PC-3 (cell line): ENCODE measurements around the gene YIF1A.
"Not testable (repeated sequence)": the region's sequence is repeated elsewhere in the genome, so short reads cannot be mapped to it uniquely, and the experiment has no call there.

Source experiments
- CTCF ChIP-seq: fragments of 300-600 bp; sonication (generic); conservative IDR thresholded peaks from 2 replicates; pipeline ENCODE4 v1.5.1; 2017; ENCODE audit warnings: antibody characterized with exemption, low read depth, mild to moderate bottlenecking, low read length
- EZH2 ChIP-seq: fragments of 300-600 bp; sonication (generic); IDR thresholded peaks from one replicate; pipeline ENCODE4 v1.6.1; 2017; ENCODE audit warnings: antibody characterized with exemption, mild to moderate bottlenecking, low read length; ENCODE audit not compliant: unreplicated experiment
- EZH2phosphoT487 ChIP-seq: fragments of 300-600 bp; sonication (generic); IDR thresholded peaks from 2 replicates; pipeline ENCODE4 v1.6.1; 2018; ENCODE audit warnings: mild to moderate bottlenecking, antibody characterized with exemption, low read length, borderline replicate concordance

GRCh38 chr11:66320289-66320688, 31.3 kb upstream of the YIF1A start:
- not testable (repeated sequence) for TF ChIP-seq CTCF, EZH2, EZH2phosphoT487
